H54 (cell line): Measurements from ENCODE around the gene LAMC1.
"Not testable (repeated sequence)": the region's sequence is repeated elsewhere in the genome, so short reads cannot be mapped to it uniquely, and the experiment has no call there.

Experiments used
- DNase-seq: peaks from one replicate; pipeline ENCODE4 v3.0.0; 2011; ENCODE audit warnings: low spot score, mixed read lengths; ENCODE audit not compliant: insufficient read length
- FAIRE-seq: peaks from 3 replicates; lab custom pipeline; 2011; peaks lifted over from hg19 to GRCh38; lab: Jason Lieb, UNC
- POLR2A ChIP-seq: IDR thresholded peaks from 2 replicates; pipeline ENCODE4 v1.6.1; 2011; ENCODE audit warnings: low read depth, mild to moderate bottlenecking, low read length

LAMC1 gene

DNA sequence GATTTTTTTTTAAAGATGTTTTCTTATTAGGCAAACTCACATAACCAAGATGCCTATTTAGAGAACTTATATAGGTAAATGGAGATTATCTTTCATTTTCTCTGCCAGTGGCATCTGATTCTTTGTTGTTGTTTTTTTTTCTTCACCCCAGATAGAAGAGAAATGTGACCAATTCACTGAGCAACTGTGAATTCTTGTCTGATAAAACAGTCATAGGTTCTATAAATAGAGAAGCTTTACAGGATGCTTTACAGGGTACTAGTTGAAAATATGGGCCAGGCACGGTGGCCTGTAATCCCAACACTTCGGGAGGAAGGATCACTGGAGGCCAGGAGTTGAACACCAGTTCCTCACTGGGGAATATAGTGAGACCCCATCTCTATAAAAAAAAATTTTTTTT lies 112.1 kb downstream of the LAMC1 start:
- DNase-seq, result no peak
- no peak for TF ChIP-seq POLR2A
- FAIRE-seq, result no peak

DNA sequence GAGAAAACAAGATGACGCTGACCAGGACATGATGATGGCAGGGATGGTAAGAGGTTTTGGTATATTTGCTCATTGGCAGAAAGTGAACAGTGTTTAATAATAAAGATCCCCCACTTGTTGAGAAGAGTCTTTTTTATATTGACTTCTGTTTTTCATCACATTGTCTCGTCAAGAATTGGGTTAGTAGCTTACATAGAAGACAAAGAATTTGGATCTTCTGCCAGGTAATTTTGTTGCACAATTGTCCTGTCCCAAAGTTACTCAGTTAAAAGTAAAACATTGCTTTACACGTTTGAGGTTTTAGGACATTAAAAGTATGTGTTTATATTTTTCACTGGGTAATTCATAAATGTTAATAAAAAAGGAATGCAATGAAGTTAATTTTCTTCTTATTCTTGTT lies 114.6 kb downstream of the LAMC1 start:
- FAIRE-seq, result no peak
- TF ChIP-seq POLR2A, result no peak
- DNase-seq, result no peak

DNA sequence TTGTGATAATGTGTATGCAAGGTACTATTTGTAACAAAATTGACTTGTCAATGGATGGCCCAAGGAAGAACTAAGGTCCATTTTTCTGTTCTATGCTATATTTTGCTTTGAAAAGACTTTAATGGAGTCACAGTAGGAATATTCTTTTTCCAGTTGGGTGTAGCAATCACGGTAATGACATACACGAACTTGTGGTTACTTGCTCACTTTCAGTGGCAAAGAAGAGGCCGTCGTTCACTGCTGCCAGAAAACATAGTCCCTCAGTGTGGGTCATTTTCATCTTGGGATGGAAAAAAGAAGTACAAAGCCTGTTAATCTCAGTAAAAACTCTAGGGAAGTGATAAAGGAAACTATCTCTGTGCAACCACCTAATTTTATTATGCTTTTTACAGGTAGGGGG lies 115.1 kb downstream of the LAMC1 start:
- no peak for DNase-seq
- FAIRE-seq, result no peak
- TF ChIP-seq POLR2A, result no peak

DNA sequence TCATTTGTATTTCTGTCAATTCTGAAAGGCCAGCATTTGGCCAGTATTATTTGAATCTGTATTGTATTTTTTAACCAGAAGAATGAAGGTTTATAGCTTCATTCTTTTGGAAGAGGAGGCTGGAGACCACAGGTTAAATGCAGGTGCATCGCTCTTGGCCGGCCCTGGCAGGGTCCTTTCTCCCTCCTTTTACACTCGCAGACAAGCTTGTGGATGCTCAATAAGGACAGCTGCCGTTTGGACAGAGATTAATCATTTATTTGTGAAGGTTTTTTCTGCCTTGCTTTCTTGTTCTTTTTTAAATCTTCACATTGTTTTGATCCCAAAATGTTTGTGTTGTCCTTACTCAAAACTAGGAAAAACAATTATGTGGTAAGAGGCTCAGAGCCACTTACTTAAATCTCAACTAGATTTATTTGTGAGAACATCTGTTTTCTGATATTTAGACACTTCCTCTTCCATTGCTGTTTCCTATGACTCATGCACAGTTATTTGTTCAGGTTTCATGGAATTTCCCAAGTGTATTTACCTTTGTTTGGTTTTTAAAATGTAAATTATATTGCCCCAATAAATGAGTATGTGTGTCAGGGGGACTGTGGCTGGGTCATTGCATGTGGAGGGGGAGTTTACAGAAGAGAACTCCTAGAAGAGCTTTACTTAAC lies 116.2 kb downstream of the LAMC1 start:
- no peak for FAIRE-seq
- TF ChIP-seq POLR2A, result no peak
- no peak for DNase-seq

DNA sequence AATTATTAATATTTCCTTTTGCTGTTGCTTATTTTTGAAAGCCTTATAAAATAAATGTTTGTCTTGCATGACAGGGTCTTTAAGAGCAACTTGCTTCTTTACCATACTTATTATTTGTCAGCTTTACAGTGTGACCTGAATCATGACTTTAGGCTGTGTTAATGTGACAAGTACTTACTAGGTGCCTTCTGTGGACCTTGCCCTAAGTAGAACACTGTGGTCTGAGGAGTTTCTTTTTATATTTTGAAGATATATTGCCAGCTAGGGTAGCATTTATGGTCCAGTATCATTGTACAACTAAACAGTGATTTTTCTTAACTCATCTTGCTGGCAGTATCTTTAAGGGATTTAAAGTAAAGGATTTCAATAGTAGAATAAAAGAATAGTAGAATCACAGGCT lies 117.4 kb downstream of the LAMC1 start:
- no peak for FAIRE-seq

DNA sequence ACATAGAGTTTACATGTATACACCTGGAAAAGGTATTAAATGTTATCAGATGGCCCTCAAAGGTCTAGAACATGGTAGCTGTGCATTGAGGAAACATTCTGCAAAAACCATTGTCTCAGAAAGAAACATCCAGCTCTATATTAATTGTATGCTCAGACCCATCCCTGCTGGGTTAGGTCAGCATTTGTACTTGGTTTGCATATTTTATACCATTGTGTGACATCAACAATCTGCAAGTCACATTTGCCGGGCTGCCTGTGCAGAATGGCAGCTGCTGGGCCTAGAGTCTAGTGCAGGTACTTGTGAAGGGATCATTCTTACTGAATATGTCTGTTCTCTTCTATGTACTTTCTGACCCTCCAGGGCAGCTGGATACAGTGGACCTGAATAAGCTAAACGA lies 119.0 kb downstream of the LAMC1 start:
- DNase-seq (no peak), FAIRE-seq (no peak)
- no peak for TF ChIP-seq POLR2A

More for the DNA sequence above, 117.4 kb downstream of the LAMC1 start:
- no peak for TF ChIP-seq POLR2A
- DNase-seq, result no peak

DNA sequence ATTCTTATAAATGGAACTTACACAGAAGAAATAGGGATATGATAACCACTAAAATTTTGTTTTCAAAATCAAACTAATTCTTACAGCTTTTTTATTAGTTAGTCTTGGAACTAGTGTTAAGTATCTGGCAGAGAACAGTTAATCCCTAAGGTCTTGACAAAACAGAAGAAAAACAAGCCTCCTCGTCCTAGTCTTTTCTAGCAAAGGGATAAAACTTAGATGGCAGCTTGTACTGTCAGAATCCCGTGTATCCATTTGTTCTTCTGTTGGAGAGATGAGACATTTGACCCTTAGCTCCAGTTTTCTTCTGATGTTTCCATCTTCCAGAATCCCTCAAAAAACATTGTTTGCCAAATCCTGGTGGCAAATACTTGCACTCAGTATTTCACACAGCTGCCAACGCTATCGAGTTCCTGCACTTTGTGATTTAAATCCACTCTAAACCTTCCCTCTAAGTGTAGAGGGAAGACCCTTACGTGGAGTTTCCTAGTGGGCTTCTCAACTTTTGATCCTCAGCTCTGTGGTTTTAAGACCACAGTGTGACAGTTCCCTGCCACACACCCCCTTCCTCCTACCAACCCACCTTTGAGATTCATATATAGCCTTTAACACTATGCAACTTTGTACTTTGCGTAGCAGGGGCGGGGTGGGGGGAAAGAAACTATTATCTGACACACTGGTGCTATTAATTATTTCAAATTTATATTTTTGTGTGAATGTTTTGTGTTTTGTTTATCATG lies 120.5 kb downstream of the LAMC1 start:
- no peak for DNase-seq
- no peak for FAIRE-seq
- TF ChIP-seq POLR2A, result no peak

DNA sequence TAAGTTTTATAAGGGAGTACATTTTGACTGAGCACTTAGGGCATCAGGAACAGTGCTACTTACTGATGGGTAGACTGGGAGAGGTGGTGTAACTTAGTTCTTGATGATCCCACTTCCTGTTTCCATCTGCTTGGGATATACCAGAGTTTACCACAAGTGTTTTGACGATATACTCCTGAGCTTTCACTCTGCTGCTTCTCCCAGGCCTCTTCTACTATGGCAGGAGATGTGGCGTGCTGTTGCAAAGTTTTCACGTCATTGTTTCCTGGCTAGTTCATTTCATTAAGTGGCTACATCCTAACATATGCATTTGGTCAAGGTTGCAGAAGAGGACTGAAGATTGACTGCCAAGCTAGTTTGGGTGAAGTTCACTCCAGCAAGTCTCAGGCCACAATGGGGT lies 121.5 kb downstream of the LAMC1 start:
- no peak for TF ChIP-seq POLR2A
- no peak for DNase-seq
- FAIRE-seq, result no peak

DNA sequence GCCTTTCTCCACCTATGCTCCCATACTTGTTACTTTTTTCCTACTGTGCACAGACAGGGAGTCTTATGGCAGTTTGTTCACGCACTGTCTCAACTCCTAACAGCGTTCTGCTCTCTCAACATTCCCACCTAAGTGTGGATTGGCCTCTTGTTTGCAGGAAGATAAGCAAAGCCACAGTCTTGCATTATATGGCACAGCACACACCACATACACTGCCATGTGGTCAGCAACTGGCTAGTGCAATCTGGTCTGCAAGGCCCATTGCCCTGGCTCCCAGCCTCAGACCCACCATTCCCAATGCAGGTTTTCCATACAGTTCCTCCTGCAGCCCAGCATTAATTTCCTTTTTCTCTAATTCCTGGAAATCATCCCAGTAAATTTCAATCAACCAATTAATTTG lies 124.5 kb downstream of the LAMC1 start:
- FAIRE-seq, result no peak
- no peak for DNase-seq
- TF ChIP-seq POLR2A, result no peak

DNA sequence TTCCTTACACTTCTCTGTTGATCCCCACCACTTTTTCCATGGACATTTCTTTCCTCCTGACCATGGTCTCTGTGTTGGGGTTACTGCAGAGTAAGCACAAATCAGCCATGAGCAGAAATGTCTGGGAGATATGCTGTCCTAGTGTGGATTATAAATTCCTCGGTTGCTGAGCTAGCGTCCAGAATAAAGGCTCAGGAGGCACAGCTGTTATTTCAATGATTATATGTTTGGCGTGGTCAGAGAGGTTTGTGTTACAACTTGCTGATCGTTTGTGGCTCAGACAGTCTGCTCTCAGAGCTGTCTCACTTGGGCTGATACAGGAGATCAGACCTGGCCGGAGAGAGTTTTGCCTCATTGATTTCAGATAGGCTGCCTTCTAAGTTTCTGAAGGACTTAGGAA lies 125.4 kb downstream of the LAMC1 start:
- no peak for TF ChIP-seq POLR2A
- DNase-seq, result no peak
- no peak for FAIRE-seq

DNA sequence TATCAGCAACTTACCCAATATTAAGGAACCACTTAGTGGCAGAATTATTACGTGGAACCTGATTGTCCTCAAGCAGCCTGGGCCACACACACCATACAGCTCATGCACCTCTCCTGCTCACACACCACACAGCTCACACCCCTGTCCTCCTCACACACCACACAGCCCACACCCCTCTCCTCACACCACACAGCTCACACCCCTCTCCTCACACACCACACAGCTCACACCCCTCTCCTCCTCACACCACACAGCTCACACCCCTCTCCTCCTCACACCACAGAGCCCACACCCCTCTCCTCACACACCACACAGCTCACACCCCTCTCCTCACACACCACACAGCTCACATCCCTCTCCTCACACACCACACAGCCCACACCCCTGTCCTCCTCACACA lies 126.1 kb downstream of the LAMC1 start:
- DNase-seq (no peak), FAIRE-seq (no peak)
- TF ChIP-seq POLR2A, result no peak

DNA sequence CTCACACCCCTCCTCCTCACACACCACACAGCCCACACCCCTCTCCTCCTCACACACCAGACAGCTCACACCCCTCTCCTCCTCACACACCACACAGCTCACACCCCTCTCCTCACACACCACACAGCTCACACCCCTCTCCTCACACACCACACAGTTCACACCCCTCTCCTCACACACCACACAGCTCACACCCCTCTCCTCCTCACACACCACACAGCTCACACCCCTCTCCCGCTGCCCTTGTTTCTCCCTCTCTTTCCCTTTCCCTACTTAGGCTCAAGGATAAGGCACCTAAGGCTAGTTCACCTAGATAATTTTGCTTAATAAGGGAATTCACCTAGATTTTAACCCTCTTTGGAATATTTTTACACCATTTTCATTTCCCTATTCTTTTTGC lies 126.8 kb downstream of the LAMC1 start:
- not testable (repeated sequence) for DNase-seq, FAIRE-seq

DNA sequence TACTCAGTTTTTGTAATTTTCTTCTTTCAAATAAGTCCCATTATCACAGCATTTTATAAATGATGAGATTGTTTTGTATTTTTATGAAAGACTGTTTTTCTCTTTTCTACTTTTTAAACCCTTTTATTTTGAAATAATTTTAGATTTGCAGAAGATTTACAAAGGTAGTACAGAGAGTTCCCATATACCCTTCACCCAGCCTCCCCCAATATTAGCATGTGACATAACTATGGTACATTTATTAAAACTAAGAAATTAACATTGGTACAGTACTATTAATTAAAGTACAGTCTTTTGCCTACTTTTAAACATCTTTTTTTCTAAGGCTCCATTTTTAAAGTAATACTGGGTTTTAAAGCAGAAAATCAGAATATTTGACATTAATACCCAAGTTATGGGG lies 127.2 kb downstream of the LAMC1 start:
- FAIRE-seq, result no peak
- DNase-seq, result no peak
- no peak for TF ChIP-seq POLR2A

DNA sequence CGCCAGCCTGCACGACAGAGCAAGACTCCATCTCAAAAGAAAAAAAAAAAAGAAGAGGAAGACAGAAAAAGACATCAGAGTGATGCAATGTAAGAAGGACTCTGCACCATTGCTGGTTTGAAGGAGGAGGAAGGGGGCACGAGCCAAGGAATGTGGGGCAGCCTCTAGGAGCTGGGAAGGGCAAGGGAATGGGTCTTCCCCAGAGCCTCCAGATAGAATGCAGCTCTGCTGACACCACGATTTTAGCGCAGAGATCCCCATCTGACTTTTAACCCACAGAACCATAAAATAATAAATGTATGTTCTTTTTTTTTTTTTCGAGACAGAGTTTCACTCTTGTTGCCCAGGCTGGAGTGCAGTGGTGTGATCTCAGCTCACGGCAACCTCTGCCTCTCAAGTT lies 129.0 kb downstream of the LAMC1 start:
- no peak for TF ChIP-seq POLR2A
- FAIRE-seq (no peak), DNase-seq (no peak)

DNA sequence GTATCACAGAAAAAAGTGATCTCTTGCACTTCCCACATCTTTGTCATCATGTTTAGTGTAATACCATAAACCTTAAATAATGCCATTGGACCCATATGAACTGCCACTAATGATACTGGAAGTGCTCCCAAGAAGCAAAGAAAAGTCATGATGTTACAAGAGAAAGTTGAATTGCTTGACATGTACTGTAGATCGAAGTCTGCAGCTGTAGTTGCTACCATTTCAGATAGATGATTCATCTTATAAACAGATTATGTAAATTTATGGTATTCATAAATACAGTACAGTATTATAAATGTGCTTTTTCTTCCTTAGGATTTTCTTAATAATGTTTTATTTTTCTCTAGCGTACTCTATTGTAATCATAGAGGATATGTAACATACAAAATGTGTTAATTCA lies 132.7 kb downstream of the LAMC1 start:
- DNase-seq (no peak), FAIRE-seq (no peak)
- TF ChIP-seq POLR2A, result no peak

DNA sequence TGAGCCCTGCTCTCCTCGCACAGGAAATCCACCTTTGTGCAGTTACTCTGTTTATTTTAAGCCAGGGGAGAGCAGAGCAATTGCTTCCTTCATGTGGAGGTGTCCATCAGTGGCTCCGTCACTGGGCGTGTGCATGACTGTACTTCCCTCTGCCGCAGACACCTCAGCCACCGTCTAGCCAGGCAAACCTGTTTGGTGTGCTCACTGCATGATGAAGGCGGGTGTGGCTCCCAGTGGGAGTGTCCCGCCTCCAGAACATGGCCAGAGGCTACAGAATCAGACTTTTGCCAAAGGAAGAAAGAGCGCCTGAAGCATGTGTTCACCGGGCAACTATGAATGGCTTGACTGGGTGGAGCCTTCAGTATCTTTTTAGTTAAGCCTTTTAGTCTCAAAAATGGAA lies 136.7 kb downstream of the LAMC1 start:
- DNase-seq (peak; percentile 73), FAIRE-seq (peak; percentile 85)
- no peak for TF ChIP-seq POLR2A
